GM12878 (cell line): ENCODE results near the gene CETP. TPM values are rescaled to one million over a fixed set of nuclear protein-coding genes. Genes with fewer than 3 reads are reported as not detected.

Experiments
- ATAC-seq: fragments of 200-7000 bp; cut with Tn5 transposase; 3 replicates; pipeline ENCODE4 v1.9.1; 2020; ENCODE audit warnings: mild to moderate bottlenecking, moderate library complexity
- BruUV-seq: library from RNA; stranded (reverse); fragments of 400-500 nt; replicated peaks from 2 replicates; lab custom pipeline; 2021; lab: Mats Ljungman, UMichigan
- CTCF ChIA-PET: fragments of 300-600 bp; sonication (Branson Sonifier 250); formaldehyde crosslinking; extraction: SDS; loops from one replicate; lab custom pipeline; 2021; ENCODE audit warnings: inconsistent platforms; lab: Yijun Ruan, JAX
- POLR2A ChIA-PET: fragments of 350-600 bp; formaldehyde crosslinking; extraction: SDS; loops from one replicate; lab custom pipeline; 2021; ENCODE audit warnings: inconsistent platforms; lab: Charles Lee
- RAD21 ChIA-PET: fragments of 300-600 bp; sonication (Branson Sonifier 250); formaldehyde crosslinking; loops from one replicate; lab custom pipeline; 2023; ENCODE audit warnings: antibody characterized with exemption; ENCODE audit not compliant: unreplicated experiment; lab: Charles Lee
- SMC1A ChIA-PET: fragments of 300-600 bp; sonication (Branson Sonifier 250); formaldehyde crosslinking; loops from one replicate; lab custom pipeline; 2023; ENCODE audit not compliant: unreplicated experiment, uncharacterized antibody; lab: Charles Lee
- DNase-seq: peaks from one replicate; pipeline ENCODE4 v3.0.0-alpha.2; 2011; ENCODE audit warnings: low read depth, low spot score
- FAIRE-seq: peaks from 3 replicates; lab custom pipeline; 2011; peaks lifted over from hg19 to GRCh38; lab: Jason Lieb, UNC
- H2AFZ ChIP-seq: 2 replicates; pipeline ENCODE4 v1.6.0; 2011; ENCODE audit warnings: low read depth, low read length, control low read depth; ENCODE audit not compliant: control insufficient read depth
- H3K27ac ChIP-seq: 2 replicates; pipeline ENCODE4 v1.5.1; 2011; ENCODE audit warnings: control low read depth; ENCODE audit not compliant: control insufficient read depth, insufficient read depth
- H3K27me3 ChIP-seq, 2 experiments: replicated peaks in 1 of 2; 2 replicates each; pipeline versions ENCODE4 v1.6.0 to v1.6.1; 2011; ENCODE audit warnings: low read length in 1 of 2; ENCODE audit not compliant: control insufficient read depth in 2 of 2, insufficient read depth in 2 of 2
- H3K36me3 ChIP-seq, 2 experiments: 2 replicates each; pipeline ENCODE4 v1.5.1; 2011; ENCODE audit warnings: low read length in 1 of 2; ENCODE audit not compliant: control insufficient read depth in 2 of 2, insufficient read depth in 2 of 2
- H3K4me1 ChIP-seq: 2 replicates; pipeline ENCODE4 v1.6.1; 2011; ENCODE audit warnings: mild to moderate bottlenecking, low read length, moderate library complexity, mixed read lengths; ENCODE audit not compliant: control insufficient read depth, insufficient read depth
- H3K4me2 ChIP-seq: 2 replicates; pipeline ENCODE4 v1.6.0; 2011; ENCODE audit warnings: control low read depth; ENCODE audit not compliant: control insufficient read depth, insufficient read depth
- H3K4me3 ChIP-seq: fragments of 200-600 bp; sonication (generic); 2 replicates; pipeline ENCODE4 v1.5.1; 2016
- H3K79me2 ChIP-seq: 2 replicates; pipeline ENCODE4 v1.6.0; 2011; ENCODE audit warnings: low read length; ENCODE audit not compliant: control insufficient read depth, insufficient read depth
- H3K9ac ChIP-seq: 2 replicates; pipeline ENCODE4 v1.8.0; 2011; ENCODE audit warnings: low read length, control low read depth, mixed read lengths; ENCODE audit not compliant: control insufficient read depth, insufficient read depth
- H3K9me3 ChIP-seq: replicated peaks from 3 replicates; pipeline ENCODE4 v1.5.1; 2011; ENCODE audit warnings: mild to moderate bottlenecking, low read length; ENCODE audit not compliant: control insufficient read depth, insufficient read depth
- H4K20me1 ChIP-seq: 2 replicates; pipeline ENCODE4 v1.6.0; 2011; ENCODE audit not compliant: control insufficient read depth, insufficient read depth
- BHLHE40 ChIP-seq, 2 experiments: fragments of 450-650 bp in 1 of 2; IDR thresholded peaks; 2 replicates each; pipeline ENCODE4 v1.6.1; 2011 to 2017; ENCODE audit warnings: low read depth in 2 of 2, borderline replicate concordance in 1 of 2, improper control_type of control experiment in 1 of 2, low read length in 1 of 2, mild to moderate bottlenecking in 1 of 2
- CREB1 ChIP-seq: IDR thresholded peaks from 2 replicates; pipeline ENCODE4 v1.6.1; 2012; ENCODE audit warnings: low read depth, mild to moderate bottlenecking, inconsistent platforms
- EED ChIP-seq: sonication (generic); IDR thresholded peaks from 2 replicates; pipeline ENCODE4 v1.6.1; 2016; ENCODE audit warnings: antibody characterized with exemption, low read depth
- ESRRA ChIP-seq: IDR thresholded peaks from 2 replicates; pipeline ENCODE4 v1.6.1; 2012; ENCODE audit warnings: mild to moderate bottlenecking, low read length, improper control_type of control experiment
- FOXM1 ChIP-seq: IDR thresholded peaks from 2 replicates; pipeline ENCODE4 v1.6.1; 2012; ENCODE audit warnings: low read depth, mild to moderate bottlenecking, inconsistent platforms, low read length, moderate library complexity
- GATAD2B ChIP-seq: fragments of 450-650 bp; conservative IDR thresholded peaks from 2 replicates; pipeline ENCODE4 v1.6.1; 2017; ENCODE audit warnings: low read depth, mild to moderate bottlenecking, moderate library complexity
- HDAC2 ChIP-seq: fragments of 200-600 bp; sonication (generic); IDR thresholded peaks from 2 replicates; pipeline ENCODE4 v1.6.1; 2017
- IKZF2 ChIP-seq, 2 experiments: fragments of 450-650 bp; IDR thresholded peaks; 2 replicates each; pipeline ENCODE4 v1.6.1; 2017; ENCODE audit warnings: mild to moderate bottlenecking in 2 of 2, moderate library complexity in 2 of 2
- IRF4 ChIP-seq: IDR thresholded peaks from 2 replicates; pipeline ENCODE4 v1.6.1; 2011; ENCODE audit warnings: low read depth, low read length
- LARP7 ChIP-seq: fragments of 450-650 bp; IDR thresholded peaks from 2 replicates; pipeline ENCODE4 v1.6.1; 2017; ENCODE audit warnings: mild to moderate bottlenecking
- MYC ChIP-seq: IDR thresholded peaks from 2 replicates; pipeline ENCODE4 v1.6.1; 2011; ENCODE audit warnings: mild to moderate bottlenecking, low read length, moderate library complexity, inconsistent platforms; ENCODE audit not compliant: insufficient read depth, insufficient replicate concordance, insufficient read length, severe bottlenecking
- RAD21 ChIP-seq: IDR thresholded peaks from 2 replicates; pipeline ENCODE4 v1.6.1; 2011; ENCODE audit warnings: mild to moderate bottlenecking, low read depth, low read length, moderate library complexity; ENCODE audit not compliant: insufficient read depth
- RB1 ChIP-seq: fragments of 450-650 bp; formaldehyde crosslinking; IDR thresholded peaks from 2 replicates; pipeline ENCODE4 v1.6.1; 2017; ENCODE audit warnings: mild to moderate bottlenecking, borderline replicate concordance
- RFX5 ChIP-seq: IDR thresholded peaks from 2 replicates; pipeline ENCODE4 v1.6.1; 2011; ENCODE audit warnings: low read depth, low read length, improper control_type of control experiment
- RUNX3 ChIP-seq: IDR thresholded peaks from 2 replicates; pipeline ENCODE4 v1.6.1; 2012; ENCODE audit warnings: low read length, inconsistent platforms
- SMARCA5 ChIP-seq: fragments of 450-650 bp; IDR thresholded peaks from 2 replicates; pipeline ENCODE4 v1.6.1; 2017; ENCODE audit warnings: mild to moderate bottlenecking
- SMC3 ChIP-seq: IDR thresholded peaks from 2 replicates; pipeline ENCODE4 v1.6.1; 2011; ENCODE audit warnings: low read length, improper control_type of control experiment, borderline replicate concordance
- TARDBP ChIP-seq: IDR thresholded peaks from 2 replicates; pipeline ENCODE4 v1.6.1; 2016; ENCODE audit warnings: borderline replicate concordance
- TBL1XR1 ChIP-seq: IDR thresholded peaks from 2 replicates; pipeline ENCODE4 v1.6.1; 2012; ENCODE audit warnings: low read depth, low read length, improper control_type of control experiment
- WGBS: methylation state at CpG from one replicate; pipeline ENCODE4 v1.1.6; 2016; ENCODE audit warnings: low lambda C conversion rate; ENCODE audit not compliant: insufficient replicate concordance, insufficient coverage; ENCODE audit errors: missing lambda C conversion rate; 5-methylcytosine and 5-hydroxymethylcytosine counted together
- in situ Hi-C: fragments of 300-500 bp; cut with MboI; formaldehyde crosslinking; loops from 9 replicates; pipeline ENCODE4 v1.14.3; 2018; ENCODE audit warnings: mixed read lengths
- intact Hi-C: fragments of 100-400 bp; cut with micrococcal nuclease; formaldehyde crosslinking; loops from one replicate; pipeline ENCODE4 v1.14.2; 2022; ENCODE audit not compliant: unreplicated experiment
- polyA plus RNA-seq, 11 experiments: library from polyadenylated mRNA; depleted of rRNA in 4 of 11; unstranded in 6 of 11; stranded (reverse) in 5 of 11; fragments of >200 nt; fragmentation: Nextera tagmentation in 4 of 11; fragmentation: Illumina TruSeq in 1 of 11; extraction: Ambion mirVana in 4 of 11; extraction: Trizol in 1 of 11; gene quantifications; 1 replicate in 1 of 11; 2 replicates in 10 of 11; pipeline versions ENCODE4 v1.2.1 to v1.2.3, GENCODE V29; 2011 to 2016; ENCODE audit warnings: inconsistent platforms in 2 of 11, missing spikeins in 2 of 11, low read depth in 1 of 11
- total RNA-seq, 4 experiments: library from RNA; depleted of rRNA in 3 of 4; stranded (reverse); fragments of >200 nt in 3 of 4; fragmentation: Illumina TruSeq in 1 of 4; extraction: Trizol in 1 of 4; gene quantifications; 2 replicates each; pipeline versions ENCODE4 v1.2.1 to v1.2.3, GENCODE V29; 2013 to 2021
- TF ChIP-seq, protein P1 (sequence below): fragments of 450-650 bp; conservative IDR thresholded peaks from 2 replicates; pipeline ENCODE4 v1.6.1; 2017; ENCODE audit warnings: mild to moderate bottlenecking, moderate library complexity
- TF ChIP-seq, protein P2 (sequence below): IDR thresholded peaks from 2 replicates; pipeline ENCODE4 v1.6.1; 2011; ENCODE audit warnings: low read depth, low read length, improper control_type of control experiment, borderline replicate concordance

Gene CETP
- total and polyA plus RNA-seq, 10 of the 15 experiments (the other 5 are each of a cell fraction or from before 2014, with no cell fraction given), result 1.2 to 6.4 (median 2.1) TPM

DNA sequence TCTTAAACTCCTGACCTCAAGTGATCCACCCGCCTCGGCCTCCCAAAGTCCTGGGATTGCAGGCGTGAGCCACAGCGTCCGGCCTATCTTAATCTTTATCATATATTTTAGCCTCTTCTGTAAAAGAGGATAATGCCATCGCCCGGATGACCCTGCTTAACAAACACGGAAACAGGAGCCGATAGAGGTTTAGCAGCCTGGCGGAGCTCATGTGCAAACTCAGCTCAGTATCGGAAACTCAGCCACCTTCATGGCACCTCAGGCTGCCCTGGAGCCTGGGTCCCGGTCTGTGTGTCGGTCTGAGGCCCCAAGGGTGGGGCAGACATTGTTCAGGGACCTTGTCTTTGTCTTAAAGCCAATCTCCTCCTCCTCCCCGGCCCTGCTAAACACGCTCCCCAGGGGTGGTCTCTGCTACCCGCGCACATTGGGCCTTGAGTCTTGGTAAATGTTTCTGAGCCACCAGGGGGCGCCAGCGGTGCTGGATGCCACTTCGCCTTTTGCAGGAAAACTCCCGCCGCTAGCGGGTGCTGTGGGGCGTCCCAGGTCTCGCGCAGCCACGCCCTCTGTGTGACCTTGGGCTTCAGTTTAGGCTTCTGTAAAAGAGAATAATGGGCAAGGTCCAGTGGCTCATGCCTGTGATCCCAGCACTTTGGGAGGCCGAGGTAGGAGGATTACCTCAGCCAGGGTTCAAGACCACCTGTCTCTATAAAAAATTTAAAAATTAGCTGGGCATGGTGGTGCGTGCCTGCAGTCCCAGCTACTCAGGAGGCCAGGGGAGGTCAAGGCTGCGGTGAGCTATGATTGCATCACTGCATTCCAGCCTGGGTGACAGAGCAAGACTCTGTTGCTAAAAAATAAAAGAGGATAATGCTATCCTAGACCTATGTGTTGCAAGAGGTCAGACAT, 2.7 kb downstream of the CETP start:
- Histone ChIP-seq H3K27me3 (no peaks in the 10 kb centered on the region), H3K36me3 (no peaks in the 10 kb centered on the region), H3K9ac (no peak overlapping the region), H3K4me2 (no peak overlapping the region), H3K27ac (no peak overlapping the region), H3K9me3 (no peaks in the 10 kb centered on the region), H3K79me2 (no peaks in the 10 kb centered on the region), H3K4me3 (no peak overlapping the region), H3K4me1 (peaks cover 7% of the 10 kb centered on the region), H2AFZ (peak overlapping the region; percentile 60), H4K20me1 (no peaks in the 10 kb centered on the region)
- RAD21 ChIA-PET, result interaction anchor here (0.6 to 16.8 kb wide), 28 partner anchors 9 to 171 kb away, joined by 3 to 376 read pairs (median 4); partner anchors contain the start of gene NLRC5
- intact Hi-C loops (loop anchor here (1.0 to 5.0 kb wide), 5 partner anchors 33 to 204 kb away; no protein-coding TSS in a partner anchor), in situ Hi-C loops (loop anchor here (5.0 kb wide), 1 partner anchor 208 kb away; no protein-coding TSS in a partner anchor)
- 30% methylated on average over 30 of the region's 30 CpGs for WGBS
- CTCF ChIA-PET, result interaction anchor here (0.6 to 17.5 kb wide), 54 partner anchors 12 to 447 kb away, joined by 3 to 420 read pairs (median 6); partner anchors contain the start of genes CPNE2, HERPUD1, NLRC5 and SLC12A3
- ATAC-seq (peak; percentile 92), FAIRE-seq (peak; percentile 83), DNase-seq (no peak)
- SMC1A ChIA-PET, result interaction anchor here (0.6 to 31.6 kb wide), 27 partner anchors 9 to 202 kb away, joined by 3 to 604 read pairs (median 5); partner anchors contain the start of gene NLRC5
- POLR2A ChIA-PET, result interaction anchor here (0.7 to 17.6 kb wide), 7 partner anchors 12 to 127 kb away, joined by 3 to 343 read pairs (median 3); partner anchors contain the start of genes CPNE2 and NLRC5
- no TSS peak for BruUV-seq
- TF ChIP-seq IKZF2 (IDR thresholded peaks at IDR 0.05) (peak; percentile 33 to 71; a peak in 2 of 4 replicates), EED (peak; percentile 45), SMARCA5 (peak; percentile 99), ESRRA (peak; percentile 100), SMC3 (peak; percentile 99), RB1 (peak; percentile 82; the same call in 1 of the 2 replicates), IRF4 (peak; percentile 63), HDAC2 (no peak), RAD21 (peak; percentile 97), TARDBP (0 out of 2 replicates have a peak, but pooled peaks have one; percentile 45), RUNX3 (peak; percentile 45; the same call in 1 of the 2 replicates), FOXM1 (peak; percentile 86), CREB1 (0 out of 2 replicates have a peak, but pooled peaks have one; percentile 32), LARP7 (peak; percentile 85), RFX5 (no peak), GATAD2B (peak; percentile 70; the same call in 1 of the 2 replicates), TBL1XR1 (0 out of 2 replicates have a peak, but pooled peaks have one; percentile 24), BHLHE40 (IDR thresholded peaks at IDR 0.05; ENCODE audit: borderline replicate concordance in 1 of 2, low read depth in 2 of 2, low read length in 1 of 2) (peak; percentile 53 to 66), MYC (no peak)
- TF ChIP-seq, protein P1, sequence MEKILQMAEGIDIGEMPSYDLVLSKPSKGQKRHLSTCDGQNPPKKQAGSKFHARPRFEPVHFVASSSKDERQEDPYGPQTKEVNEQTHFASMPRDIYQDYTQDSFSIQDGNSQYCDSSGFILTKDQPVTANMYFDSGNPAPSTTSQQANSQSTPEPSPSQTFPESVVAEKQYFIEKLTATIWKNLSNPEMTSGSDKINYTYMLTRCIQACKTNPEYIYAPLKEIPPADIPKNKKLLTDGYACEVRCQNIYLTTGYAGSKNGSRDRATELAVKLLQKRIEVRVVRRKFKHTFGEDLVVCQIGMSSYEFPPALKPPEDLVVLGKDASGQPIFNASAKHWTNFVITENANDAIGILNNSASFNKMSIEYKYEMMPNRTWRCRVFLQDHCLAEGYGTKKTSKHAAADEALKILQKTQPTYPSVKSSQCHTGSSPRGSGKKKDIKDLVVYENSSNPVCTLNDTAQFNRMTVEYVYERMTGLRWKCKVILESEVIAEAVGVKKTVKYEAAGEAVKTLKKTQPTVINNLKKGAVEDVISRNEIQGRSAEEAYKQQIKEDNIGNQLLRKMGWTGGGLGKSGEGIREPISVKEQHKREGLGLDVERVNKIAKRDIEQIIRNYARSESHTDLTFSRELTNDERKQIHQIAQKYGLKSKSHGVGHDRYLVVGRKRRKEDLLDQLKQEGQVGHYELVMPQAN, result no peak
- TF ChIP-seq, protein P2, sequence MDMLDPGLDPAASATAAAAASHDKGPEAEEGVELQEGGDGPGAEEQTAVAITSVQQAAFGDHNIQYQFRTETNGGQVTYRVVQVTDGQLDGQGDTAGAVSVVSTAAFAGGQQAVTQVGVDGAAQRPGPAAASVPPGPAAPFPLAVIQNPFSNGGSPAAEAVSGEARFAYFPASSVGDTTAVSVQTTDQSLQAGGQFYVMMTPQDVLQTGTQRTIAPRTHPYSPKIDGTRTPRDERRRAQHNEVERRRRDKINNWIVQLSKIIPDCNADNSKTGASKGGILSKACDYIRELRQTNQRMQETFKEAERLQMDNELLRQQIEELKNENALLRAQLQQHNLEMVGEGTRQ, result no peak
